K562 treated with DMSO at 1 percent for 48 hours (cell line): ENCODE data around the gene NUP98. TPM values are rescaled to one million over a fixed set of nuclear protein-coding genes. Genes with fewer than 3 reads are reported as not detected.

ENCODE experiments used
- total RNA-seq: library from RNA; unstranded; fragments of 300-600 nt; gene quantifications from 2 replicates; pipeline ENCODE4 v1.2.3, GENCODE V29; 2022; ENCODE audit warnings: low replicate concordance; ENCODE audit errors: extremely low read depth

Gene NUP98
- total RNA-seq = not detected in 2 replicates

DNA sequence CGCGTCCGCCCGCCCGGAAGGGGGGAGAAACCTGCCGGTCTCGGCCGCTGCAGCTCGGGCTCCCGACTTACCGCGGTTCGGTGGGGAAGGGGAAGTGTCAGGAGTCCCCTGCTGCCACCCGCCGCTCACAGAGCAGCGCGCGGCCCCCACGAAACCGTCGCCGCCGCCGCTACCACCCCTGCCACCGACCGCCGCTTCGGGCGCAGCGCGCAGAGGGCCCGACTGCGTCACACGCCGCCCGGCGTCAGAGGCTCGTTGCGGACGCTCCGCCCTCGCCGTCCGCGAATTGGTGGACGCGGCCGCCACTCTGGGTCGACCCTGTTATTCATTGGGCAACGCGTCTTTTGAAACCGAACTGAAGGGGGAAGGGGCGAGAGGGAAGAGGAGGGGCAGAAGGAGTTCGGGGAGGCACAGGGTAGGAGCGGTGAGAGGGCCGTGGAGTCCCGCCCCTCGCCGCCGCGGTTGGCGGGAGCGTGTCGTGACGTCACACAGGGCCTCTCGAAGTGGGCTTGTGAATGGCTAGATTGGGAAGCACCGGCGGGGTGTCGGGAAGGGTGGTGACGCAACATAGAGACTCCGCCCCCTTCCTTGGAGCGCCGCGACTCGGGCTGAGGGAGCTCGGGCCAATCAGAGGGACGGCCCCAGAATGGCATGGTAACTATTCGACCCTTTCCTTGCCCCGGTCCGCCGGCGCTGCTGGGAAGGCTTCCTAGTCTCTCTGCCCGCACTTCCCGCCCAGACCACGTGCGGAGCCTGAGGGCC lies at the start of gene NUP98:
Gene NUP98, minus strand, starts transcription at position 226 of the 762 bp plus-strand sequence. CDS start 15,437 bp downstream, outside the sequence.

DNA sequence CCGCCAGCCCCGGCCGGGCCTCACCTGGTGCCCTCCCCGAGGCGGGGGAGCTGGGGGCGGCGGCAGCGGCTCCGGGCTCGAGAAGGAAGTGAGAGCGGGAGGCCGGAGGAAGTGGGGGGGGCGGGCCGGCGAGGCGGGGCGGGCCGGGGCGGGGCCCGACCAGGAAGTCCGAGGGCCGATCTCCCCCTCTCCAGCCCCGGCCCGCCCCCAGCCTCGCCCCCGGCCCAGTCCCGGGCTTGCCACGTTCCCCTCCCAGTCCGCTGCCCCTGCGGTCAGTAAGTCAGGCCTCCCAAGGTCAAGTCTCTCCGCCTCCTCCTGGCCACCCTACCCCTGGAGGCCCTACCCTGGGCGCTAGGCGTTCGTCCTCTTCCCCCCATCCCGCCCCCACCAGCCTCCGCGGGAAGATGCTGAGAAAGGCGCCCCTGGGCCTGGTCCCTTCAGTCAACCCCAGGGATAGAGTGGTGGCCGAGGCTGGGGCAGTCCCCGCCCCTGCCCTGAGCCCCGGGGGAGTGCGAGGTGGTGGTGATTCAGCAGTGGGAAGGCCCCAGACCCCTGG lies 43.6 kb upstream of the NUP98 start, which contains the start of gene RHOG:
Gene RHOG, minus strand, starts transcription at position 90 of the 556 bp plus-strand sequence. CDS start 12,821 bp downstream, outside the sequence.

DNA sequence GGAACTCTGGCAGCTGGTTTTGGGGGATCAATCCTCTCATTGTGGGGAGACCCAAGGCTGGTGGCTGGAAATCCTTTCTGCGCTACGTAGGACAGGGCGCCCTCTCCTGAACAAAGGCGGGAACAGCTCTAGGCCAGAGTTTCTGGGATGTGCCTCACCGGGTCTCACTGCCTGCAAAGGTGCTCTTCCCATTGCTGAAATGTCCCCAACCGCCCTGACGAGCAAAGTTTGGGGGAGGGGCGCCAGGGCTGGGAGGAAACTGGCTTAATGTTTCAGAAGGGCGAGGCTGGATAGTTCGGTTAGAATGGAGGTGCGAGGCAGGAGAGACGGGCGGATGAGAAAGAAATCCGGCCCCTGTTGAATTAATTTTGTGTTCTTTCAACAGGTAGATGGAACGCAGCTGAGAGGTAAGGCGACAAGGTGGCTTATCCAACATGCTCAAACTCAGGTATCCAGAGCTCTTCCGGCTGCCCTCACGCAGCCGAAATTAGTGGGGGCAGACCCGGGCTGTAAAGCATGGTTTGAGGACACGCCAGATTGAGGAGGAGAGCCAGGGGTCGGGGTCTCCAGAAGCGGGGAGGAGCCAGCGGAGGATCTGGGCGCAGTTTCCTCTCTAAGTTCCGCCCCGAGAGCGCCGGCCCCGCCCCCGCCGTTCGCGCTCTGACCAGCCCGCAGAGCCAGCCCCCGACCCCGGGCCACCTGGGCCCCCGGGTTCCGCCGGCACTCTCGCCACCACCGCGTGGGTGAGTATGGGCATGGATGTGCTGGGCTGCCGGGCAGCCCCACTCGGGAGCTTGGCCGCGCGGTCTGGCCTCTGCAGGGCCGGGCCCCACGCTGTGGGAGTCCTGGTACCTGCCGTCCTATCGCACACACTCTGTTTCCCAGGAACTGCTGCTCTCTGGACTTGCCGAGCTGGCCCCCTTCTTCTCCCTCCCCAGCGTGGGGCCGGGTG lies 10.8 kb upstream of the NUP98 start, which contains the start of gene PGAP2:
Gene PGAP2, plus strand, starts transcription at position 652 of the 952 bp plus-strand sequence. CDS start 2,700 bp downstream, outside the sequence.

DNA sequence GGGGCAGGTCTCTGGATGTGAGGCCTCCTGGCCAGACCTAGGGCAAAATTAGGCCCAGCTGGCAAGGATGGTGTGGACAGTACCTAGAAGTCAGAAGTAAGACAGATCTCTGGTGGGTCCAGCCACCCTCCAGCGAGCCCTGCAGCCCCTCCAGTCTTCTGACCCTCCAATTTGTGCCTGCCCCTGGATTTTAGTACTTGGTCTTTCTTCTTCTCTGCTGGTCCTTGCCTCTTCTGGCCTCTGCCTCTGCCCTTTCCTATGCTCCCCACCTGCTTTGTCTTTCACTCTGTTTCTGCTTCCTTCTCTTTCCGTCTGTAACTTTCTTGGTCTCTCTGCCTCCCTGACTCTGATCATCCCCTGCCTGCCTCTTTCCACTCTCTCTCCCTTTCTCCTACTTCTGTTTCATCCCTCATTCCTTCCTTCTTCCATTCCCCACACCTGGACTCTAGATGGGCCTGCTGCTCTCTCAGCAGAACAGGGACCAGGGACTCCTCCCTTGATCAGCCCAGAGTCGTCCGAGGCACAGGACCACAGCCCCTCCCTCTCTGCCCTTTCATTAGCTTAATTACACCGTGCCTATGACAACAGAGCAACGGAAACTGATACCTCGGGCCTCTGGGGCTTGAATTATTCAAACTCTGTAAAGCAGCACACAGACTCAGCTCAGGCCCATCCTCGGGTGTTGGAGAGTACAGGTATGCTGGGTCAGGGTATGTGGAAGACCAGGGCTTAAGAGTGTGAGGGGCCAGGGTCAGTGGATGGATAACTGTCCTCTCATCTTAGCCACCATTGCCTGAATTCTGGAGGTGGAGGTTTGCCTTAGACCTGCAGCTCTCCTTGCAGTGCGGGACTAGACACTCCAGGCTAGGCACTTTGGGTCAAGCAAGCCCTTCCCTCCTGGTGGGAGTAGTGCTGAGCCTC lies 125.8 kb downstream of the NUP98 start, which contains the start of gene CHRNA10:
Gene CHRNA10, minus strand, starts transcription at position 51 of the 921 bp plus-strand sequence. CDS start 72 bp downstream, outside the sequence.

DNA sequence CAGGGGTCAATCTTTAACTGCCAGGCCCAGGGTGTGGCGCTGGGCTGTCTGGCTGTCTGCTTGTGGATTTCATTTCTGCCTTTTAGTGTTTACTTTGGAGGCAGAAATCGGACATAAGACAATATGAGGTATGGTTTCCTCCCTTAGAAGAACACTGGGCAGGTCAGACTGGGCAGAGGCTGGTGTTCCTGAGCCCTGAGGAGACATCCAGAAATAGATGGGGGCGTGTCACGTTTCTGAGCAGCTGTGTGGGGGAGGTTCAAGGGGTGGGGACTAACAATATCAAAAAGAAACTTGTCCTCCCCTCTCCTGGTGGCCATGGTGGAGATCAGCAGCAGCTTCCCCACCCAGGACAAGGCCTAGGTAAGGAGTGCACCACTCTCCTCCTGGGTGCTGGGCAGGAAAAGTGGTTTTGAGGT lies 152.5 kb downstream of the NUP98 start, which contains the start of gene ART1:
Gene ART1, plus strand, starts transcription at position 312 of the 419 bp plus-strand sequence. CDS start 14,086 bp downstream, outside the sequence.

DNA sequence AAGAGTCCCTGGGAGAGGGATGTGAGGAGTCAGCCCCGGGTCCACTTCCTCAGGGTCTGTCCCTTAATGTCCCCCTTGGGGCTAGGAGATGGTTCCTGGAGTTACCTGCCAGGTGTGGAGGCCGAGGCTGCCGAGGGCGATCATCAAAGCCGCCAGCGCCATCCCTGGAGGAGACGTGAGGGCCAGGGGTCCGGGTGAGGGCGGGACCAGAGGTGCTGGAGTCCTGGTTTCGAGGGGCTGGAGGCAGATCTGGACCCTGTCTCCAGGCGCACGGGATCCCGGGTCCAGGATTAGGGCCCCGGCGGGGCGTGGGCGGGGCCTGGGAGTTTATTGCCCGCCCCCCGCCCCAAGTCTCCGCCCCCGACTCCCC lies 155.7 kb downstream of the NUP98 start, which contains the start of gene ART5:
Gene ART5, minus strand, starts transcription at position 292 of the 370 bp plus-strand sequence. Its CDS starts 130 bp downstream, at position 162.

Other genes with a start within 250 kb of the NUP98 start
- gene ART5, start 155.6 kb downstream of the NUP98 start, total RNA-seq = not detected in 2 replicates
- gene ART1, start 152.4 kb downstream of the NUP98 start, total RNA-seq = not detected in 2 replicates
- not detected in 2 replicates for gene CHRNA10, start 126.2 kb downstream of the NUP98 start, total RNA-seq
- gene PGAP2, start 11.0 kb upstream of the NUP98 start, total RNA-seq = not detected in 2 replicates
- not detected in 2 replicates for gene RHOG, start 43.4 kb upstream of the NUP98 start, total RNA-seq
- gene STIM1, start 58.1 kb upstream of the NUP98 start, total RNA-seq = not detected in 2 replicates